RWPE1 (cell line): ENCODE results near the gene AHR.

Source experiments
- CTCF ChIA-PET: fragments of 350-600 bp; sonication (Branson Sonifier 250); formaldehyde crosslinking; extraction: SDS; loops from one replicate; lab custom pipeline; 2021; lab: Yijun Ruan, JAX
- POLR2A ChIA-PET: fragments of 400-600 bp; formaldehyde crosslinking; extraction: SDS; loops from one replicate; lab custom pipeline; 2020; ENCODE audit warnings: antibody characterized with exemption; ENCODE audit not compliant: low non-redundant PET; lab: Yijun Ruan, JAX
- DNase-seq: peaks from one replicate; pipeline ENCODE4 v3.0.0; 2012; ENCODE audit warnings: low spot score
- H3K27ac ChIP-seq: fragments of 450-650 bp; 2 replicates; pipeline ENCODE4 v1.5.1; 2017
- CTCF ChIP-seq: fragments of 450-650 bp; conservative IDR thresholded peaks from 2 replicates; pipeline ENCODE4 v1.5.1; 2017; ENCODE audit warnings: low read depth, mild to moderate bottlenecking

AHR gene

GRCh38 chr7:17329440-17329839, 31.0 kb downstream of the AHR start:
- no peak for DNase-seq
- ChIA-PET CTCF (interaction anchor here (0.7 kb wide), 1 partner anchor 387 kb away, joined by 3 read pairs; no protein-coding TSS in a partner anchor), POLR2A (no interaction called here)
- TF ChIP-seq CTCF: no peak
- H3K27ac ChIP-seq: no peak overlapping the region

- no peak overlapping the region for H3K27ac ChIP-seq
- ChIA-PET POLR2A (no interaction called here), CTCF (interaction anchor here (0.6 kb wide), 1 partner anchor 788 kb away, joined by 3 read pairs; no protein-coding TSS in a partner anchor)
- no peak for TF ChIP-seq CTCF
- no peak for DNase-seq
Observed at GRCh38 chr7:17331891-17332501, 33.5 kb downstream of the AHR start.

- ChIA-PET CTCF (interaction anchor here (0.6 kb wide), 1 partner anchor 164 kb away, joined by 3 read pairs; no protein-coding TSS in a partner anchor), POLR2A (no interaction called here)
- no peak for TF ChIP-seq CTCF
- H3K27ac ChIP-seq: no peak overlapping the region
- DNase-seq: no peak
Observed at GRCh38 chr7:17333221-17333620, 34.8 kb downstream of the AHR start.

- POLR2A ChIA-PET: no interaction called here
- H3K27ac ChIP-seq: no peak overlapping the region
- DNase-seq: no peak
- CTCF ChIA-PET: interaction anchor here (0.7 kb wide), 2 partner anchors 231 to 353 kb away, joined by 3 read pairs; no protein-coding TSS in a partner anchor
- TF ChIP-seq CTCF: no peak
Observed at GRCh38 chr7:17336168-17336567, 37.7 kb downstream of the AHR start.

GRCh38 chr7:17339139-17339538, 40.7 kb downstream of the AHR start:
- POLR2A ChIA-PET: no interaction called here
- CTCF ChIA-PET: no interaction called here
- H3K27ac ChIP-seq: no peak overlapping the region
- TF ChIP-seq CTCF: no peak
- DNase-seq: no peak

GRCh38 chr7:17339952-17340351, 41.5 kb downstream of the AHR start:
- CTCF ChIA-PET: interaction anchor here (0.7 to 1.0 kb wide), 2 partner anchors 32 to 49 kb away, joined by 4 read pairs; no protein-coding TSS in a partner anchor
- TF ChIP-seq CTCF: no peak
- no peak for DNase-seq
- POLR2A ChIA-PET: no interaction called here
- H3K27ac ChIP-seq: no peak overlapping the region
